ENCODE results near the gene PAK1. TPM values are rescaled to one million over a fixed set of nuclear protein-coding genes. Genes with fewer than 3 reads are reported as not detected.
"Not testable (repeated sequence)": the region's sequence is repeated elsewhere in the genome, so short reads cannot be mapped to it uniquely, and the experiment has no call there.

Gene PAK1
- total RNA-seq, 2 donors from 2014 or later: 104 to 123 TPM

DNA sequence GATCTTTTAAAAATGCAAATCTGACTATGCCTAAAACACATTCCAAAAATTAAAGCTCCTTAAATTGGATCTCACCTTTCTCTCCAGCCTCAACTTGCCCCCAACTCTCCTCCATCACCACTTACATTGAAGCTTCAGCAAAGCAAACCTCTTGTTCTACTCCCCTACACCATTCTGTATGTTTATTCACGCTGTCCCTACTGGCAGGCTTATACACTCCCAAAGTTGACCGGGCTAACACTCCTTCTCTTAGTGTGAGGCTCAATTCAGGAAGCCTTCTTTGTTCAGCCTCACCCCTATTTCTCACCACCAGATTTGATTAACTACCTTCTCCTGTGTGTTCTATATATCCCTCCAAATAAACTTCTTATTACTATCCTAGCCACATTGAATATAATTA, 170.6 kb downstream of the PAK1 start:
- Histone ChIP-seq H3K9ac (ENCODE audit: low read depth in 2 of 2, low read length in 2 of 2) (no peak overlapping the region), H3K4me3 (no peak overlapping the region), H3K27ac (no peak overlapping the region), H3K36me3 (no peaks in the 10 kb centered on the region), H3K9me3 (no peaks in the 10 kb centered on the region), H3K4me1 (no peaks in the 10 kb centered on the region), H3K27me3 (no peaks in the 10 kb centered on the region)
- intact Hi-C loops (cut with DNase I): no loop called here
- no peak for DNase-seq
- TF ChIP-seq, protein P1, sequence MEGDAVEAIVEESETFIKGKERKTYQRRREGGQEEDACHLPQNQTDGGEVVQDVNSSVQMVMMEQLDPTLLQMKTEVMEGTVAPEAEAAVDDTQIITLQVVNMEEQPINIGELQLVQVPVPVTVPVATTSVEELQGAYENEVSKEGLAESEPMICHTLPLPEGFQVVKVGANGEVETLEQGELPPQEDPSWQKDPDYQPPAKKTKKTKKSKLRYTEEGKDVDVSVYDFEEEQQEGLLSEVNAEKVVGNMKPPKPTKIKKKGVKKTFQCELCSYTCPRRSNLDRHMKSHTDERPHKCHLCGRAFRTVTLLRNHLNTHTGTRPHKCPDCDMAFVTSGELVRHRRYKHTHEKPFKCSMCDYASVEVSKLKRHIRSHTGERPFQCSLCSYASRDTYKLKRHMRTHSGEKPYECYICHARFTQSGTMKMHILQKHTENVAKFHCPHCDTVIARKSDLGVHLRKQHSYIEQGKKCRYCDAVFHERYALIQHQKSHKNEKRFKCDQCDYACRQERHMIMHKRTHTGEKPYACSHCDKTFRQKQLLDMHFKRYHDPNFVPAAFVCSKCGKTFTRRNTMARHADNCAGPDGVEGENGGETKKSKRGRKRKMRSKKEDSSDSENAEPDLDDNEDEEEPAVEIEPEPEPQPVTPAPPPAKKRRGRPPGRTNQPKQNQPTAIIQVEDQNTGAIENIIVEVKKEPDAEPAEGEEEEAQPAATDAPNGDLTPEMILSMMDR (IDR thresholded peaks at IDR 0.05): no peak

DNA sequence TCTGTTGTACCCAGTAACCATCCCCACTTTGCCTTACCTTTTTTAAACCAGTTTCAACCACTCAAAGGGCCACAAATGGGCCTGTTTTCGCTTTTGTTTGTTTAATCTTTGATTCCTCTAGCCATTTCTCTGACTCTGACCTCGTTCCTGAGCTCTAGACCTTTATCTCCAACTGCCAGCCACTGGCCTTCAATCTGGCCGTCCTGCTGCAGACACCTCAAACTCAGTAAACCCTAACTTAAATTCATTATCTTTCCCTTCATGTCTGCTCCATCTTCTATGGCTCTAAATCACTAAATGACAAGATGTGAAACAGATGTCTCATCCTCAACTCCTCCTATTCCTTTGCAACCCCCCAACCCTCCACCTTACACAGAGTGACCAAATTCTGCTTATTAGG, 171.1 kb downstream of the PAK1 start:
- DNase-seq: no peak
- Histone ChIP-seq H3K9ac (ENCODE audit: low read depth in 2 of 2, low read length in 2 of 2) (no peak overlapping the region), H3K4me3 (no peak overlapping the region), H3K9me3 (no peaks in the 10 kb centered on the region), H3K36me3 (no peaks in the 10 kb centered on the region), H3K4me1 (no peaks in the 10 kb centered on the region), H3K27ac (no peak overlapping the region), H3K27me3 (no peaks in the 10 kb centered on the region)
- intact Hi-C loops (cut with DNase I): no loop called here
- TF ChIP-seq, protein P1 (IDR thresholded peaks at IDR 0.05): no peak

DNA sequence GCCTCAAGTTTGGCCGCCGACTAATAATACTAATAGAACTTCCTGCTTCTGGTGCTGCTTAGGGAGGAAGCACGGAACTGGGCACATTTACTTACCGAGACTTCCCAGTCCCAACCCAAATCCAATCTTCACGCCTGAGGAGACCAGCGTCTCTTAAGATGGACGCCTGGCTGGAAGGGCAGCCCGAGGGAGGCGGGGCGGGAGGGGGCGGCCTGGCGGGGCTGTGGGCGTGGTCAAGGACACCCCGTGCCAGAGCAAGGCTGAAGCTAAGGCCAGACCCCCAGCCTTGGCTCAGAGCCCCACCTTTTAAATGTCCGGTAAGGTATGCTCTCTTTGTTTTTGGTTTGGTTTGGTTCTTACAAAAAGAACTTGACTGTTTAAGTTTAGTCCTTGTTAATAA, 172.4 kb downstream of the PAK1 start, which contains the start of gene GDPD4:
Gene GDPD4, minus strand, starts transcription at position 177 of the 400 bp plus-strand sequence. CDS start 16,549 bp downstream, outside the sequence.
- no peaks in the 10 kb centered on the region for H3K36me3 ChIP-seq
- no peak within 1 kb of the TSS for H3K27ac ChIP-seq
- H3K4me3 ChIP-seq: no peak within 1 kb of the TSS
- no peaks in the 10 kb centered on the region for H3K27me3 ChIP-seq
- no peaks in the 10 kb centered on the region for H3K9me3 ChIP-seq
- intact Hi-C loops (cut with DNase I): no loop called here
- no peak for DNase-seq
- no peaks in the 10 kb centered on the region for H3K4me1 ChIP-seq
- H3K9ac ChIP-seq (ENCODE audit: low read depth in 2 of 2, low read length in 2 of 2): no peak within 1 kb of the TSS
- TF ChIP-seq, protein P1 (IDR thresholded peaks at IDR 0.05): no peak

DNA sequence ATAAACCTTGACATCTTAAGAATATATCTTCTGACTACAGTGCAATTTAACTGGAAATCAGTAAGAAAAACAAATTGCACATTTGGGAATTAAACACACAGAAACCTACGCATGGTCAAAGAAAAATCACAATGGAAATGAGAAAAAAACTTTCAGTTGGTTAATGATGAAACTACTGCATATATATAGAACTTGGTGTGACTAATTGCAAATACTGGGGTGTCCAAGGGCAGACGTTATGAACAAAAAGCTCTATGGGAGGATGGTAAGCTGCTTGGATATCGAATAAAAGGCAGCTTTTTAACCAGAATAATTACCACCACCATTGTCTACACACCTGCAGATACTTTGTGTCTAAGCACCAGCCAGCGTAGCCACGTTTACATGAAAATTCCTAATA, 173.2 kb downstream of the PAK1 start:
- no peak overlapping the region for H3K27ac ChIP-seq
- intact Hi-C loops (cut with DNase I): no loop called here

DNA sequence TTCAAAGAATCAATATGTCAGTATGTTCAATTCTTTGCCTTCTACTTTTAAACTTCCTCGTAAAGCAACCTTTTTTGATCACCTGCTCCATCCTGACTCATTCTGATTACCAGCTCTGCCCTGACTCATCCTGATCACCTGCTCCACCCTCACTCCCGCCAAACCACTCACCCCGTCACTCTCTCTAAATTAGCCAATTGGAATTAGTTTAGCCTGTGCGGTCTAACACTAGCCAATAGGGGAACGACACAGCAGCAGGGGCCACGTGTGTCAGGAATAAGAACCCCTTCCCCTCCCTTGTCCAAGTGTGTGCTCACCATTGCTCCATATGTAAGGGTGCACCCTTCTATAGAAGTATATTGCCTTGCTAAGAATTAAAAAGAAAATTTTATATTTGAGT, 173.9 kb downstream of the PAK1 start:
- H3K4me3 ChIP-seq; H3K9ac ChIP-seq (ENCODE audit: low read depth in 2 of 2, low read length in 2 of 2); H3K4me1 ChIP-seq; H3K27me3 ChIP-seq; H3K36me3 ChIP-seq; H3K9me3 ChIP-seq; intact Hi-C loops (cut with DNase I): not testable (repeated sequence)
- peak overlapping the region; percentile 30 for H3K27ac ChIP-seq
- peak; percentile 30 for DNase-seq

More for the DNA sequence above, 173.2 kb downstream of the PAK1 start:
- Histone ChIP-seq H3K36me3 (no peaks in the 10 kb centered on the region), H3K4me1 (no peaks in the 10 kb centered on the region), H3K4me3 (no peak overlapping the region), H3K27me3 (no peaks in the 10 kb centered on the region), H3K9ac (ENCODE audit: low read depth in 2 of 2, low read length in 2 of 2) (no peak overlapping the region), H3K9me3 (no peaks in the 10 kb centered on the region)
- DNase-seq: no peak
- TF ChIP-seq, protein P1 (IDR thresholded peaks at IDR 0.05): no peak

DNA sequence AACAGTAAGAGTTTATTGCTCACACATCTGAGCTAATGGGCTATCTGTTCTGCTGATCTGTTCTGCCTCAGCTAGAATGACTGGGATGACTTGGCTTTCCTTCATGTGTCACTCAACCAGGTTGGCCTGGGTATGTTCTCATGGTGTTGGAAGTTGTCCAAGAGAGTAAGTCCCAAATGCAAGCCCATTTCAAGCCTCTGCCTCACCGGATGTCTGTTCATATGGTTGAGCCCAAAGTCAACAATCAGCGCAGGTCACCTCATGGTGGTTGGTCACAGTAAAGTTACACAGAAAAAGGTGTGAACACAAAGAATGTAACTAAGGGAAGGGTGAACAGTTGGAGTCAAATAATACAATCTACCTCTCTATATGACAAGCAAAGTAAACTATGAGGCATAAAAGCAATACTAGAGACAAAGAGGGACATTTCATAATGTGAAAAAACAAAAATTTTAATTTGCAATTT, 174.3 kb downstream of the PAK1 start:
- no peak overlapping the region for H3K9ac ChIP-seq (ENCODE audit: low read depth in 2 of 2, low read length in 2 of 2)
- no peaks in the 10 kb centered on the region for H3K36me3 ChIP-seq
- H3K27me3 ChIP-seq: no peaks in the 10 kb centered on the region
- TF ChIP-seq, protein P1 (IDR thresholded peaks at IDR 0.05): no peak
- peak overlapping the region; percentile 30 for H3K27ac ChIP-seq
- H3K9me3 ChIP-seq: no peaks in the 10 kb centered on the region
- H3K4me3 ChIP-seq: no peak overlapping the region
- DNase-seq: no peak
- intact Hi-C loops (cut with DNase I): no loop called here
- H3K4me1 ChIP-seq: no peaks in the 10 kb centered on the region
